Stimulated activated CD8-positive, alpha-beta memory T cell treated with anti-CD3 and anti-CD28 coated beads, Interleukin-4, amount 100 ng/mL, for 4 hours (primary cell): ENCODE results near the gene DOCK4.

Experiments used
- DNase-seq, 2 donors: peaks; one replicate each; pipeline ENCODE4 v3.0.0-alpha.2; 2020; ENCODE audit warnings: low read depth in 2 of 2, low spot score in 1 of 2

The DOCK4 gene

DNA sequence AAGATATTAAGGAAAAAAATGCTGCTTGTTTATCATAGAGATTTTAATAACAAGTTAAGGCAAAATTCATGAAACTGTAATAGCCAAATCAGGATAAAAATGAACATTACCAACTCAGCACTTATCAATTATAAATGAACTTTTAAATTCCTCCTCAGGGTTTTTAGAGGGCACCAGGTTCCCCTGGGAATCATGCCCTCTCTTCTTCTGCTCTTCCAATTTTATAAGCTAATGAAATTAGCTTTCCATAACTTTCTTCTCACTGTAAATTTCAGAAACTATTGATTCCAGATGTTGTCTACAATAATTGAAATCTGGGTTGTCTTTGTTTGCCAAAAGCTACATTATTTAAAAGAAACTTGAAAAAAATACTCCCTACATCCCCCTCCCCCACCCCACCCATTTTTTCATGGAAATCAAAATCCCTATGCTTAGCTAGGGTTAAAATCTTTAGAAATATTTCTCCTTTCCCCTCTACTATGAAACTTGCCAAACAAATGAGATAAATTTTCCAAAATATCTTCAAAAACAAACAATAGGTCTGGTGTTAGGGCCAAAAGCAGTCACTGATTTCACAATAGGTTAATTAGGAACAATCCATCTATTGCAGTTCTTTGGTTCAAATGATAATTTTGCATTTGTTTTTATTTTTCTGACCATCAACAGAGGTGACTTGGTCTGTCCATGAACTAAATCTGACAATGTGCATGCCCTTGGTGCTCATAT is 187.7 kb downstream of the DOCK4 start:
- DNase-seq: no peak

DNA sequence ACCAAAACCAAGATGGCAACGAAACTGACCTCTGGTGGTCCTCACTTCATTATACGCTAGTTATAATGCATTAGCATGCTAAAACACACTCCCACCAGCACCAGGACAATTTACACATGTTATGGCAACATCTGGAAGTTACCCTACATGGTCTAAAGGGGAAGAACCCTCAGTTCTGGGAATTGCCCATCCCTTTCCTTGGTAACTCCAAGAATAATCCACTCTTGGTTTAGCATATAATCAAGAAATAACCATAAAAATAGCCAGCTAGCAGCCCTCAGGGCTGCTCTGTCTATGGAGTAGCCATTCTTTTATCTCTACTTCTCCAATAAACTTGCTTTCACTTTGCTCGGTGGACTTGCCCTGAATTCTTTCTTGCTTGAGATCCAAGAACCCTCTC is 191.1 kb downstream of the DOCK4 start:
- DNase-seq: no peak

DNA sequence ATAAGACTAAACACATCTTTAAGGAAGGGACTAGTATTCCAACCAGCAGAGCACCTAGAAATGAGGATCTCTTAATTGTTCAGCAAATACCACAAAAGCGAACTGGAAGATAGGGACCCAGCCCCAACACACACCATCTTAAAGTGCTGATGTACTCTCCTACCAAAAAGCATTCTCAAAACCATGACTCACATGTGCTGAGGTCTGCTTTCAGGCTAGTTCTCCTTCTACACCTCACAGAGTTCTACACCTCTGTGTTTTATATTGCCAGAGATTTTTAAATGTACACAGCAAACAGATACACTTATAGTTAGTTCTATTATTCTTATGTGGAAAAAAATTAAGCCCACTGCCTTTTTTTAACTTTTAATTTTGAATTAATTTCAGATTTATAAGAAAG is 191.9 kb downstream of the DOCK4 start:
- DNase-seq: no peak

DNA sequence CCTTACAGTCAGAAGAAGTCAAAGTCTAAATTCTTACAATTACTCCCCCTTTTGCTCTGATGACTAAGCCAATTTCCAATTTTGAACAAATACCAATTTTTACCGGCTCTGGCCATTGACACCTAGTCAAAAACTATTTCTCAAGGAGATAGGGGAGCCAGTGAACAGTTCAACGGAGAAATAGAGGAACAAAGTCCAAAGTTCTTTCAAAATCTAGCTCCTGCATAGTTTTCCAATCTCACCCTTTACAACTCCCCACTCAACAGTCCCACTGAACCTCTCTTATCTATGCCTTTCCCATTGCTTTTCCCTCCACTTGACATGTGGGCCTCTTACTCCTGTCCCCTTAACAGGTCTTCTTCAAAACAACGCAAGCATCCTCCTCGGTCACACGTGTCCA is 192.9 kb downstream of the DOCK4 start:
- DNase-seq: no peak

DNA sequence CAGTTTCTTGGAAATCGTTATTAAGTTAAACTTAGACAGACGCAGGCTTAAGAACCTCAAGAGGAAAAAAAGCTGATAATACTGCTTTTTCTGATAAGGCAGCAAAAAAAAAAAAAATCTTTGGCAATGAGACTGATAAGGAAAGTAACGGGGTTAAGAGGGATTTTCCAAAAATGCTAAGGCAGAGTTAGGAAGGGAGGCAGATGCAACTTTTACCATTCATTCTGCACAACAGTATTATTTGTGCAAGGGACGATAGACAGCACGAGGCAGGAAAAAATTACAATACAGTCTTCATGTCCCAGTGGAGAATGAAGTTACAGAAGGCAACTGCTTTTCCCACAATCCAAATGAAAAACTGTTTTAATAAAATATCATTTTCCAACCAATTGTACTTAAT is 194.0 kb downstream of the DOCK4 start:
- DNase-seq: no peak

DNA sequence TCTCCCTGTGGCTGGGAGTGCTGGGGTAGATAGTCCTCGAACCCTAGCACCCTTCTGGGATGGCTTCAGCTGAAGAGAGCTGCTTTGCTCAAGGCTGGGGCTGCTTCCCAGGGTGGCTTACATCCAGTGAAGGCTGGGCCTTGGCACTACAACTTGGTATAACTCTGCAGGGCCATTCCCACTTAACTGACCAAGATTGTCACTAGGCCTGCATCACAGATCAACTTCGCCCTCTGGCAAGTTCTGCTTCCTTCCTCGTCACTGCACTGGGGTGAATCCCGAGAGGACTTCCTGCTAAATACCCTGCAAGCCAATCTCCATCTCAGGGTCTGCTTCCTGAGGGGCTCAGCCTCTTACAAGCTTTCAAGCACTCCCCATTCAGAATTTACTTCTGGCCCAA is 195.2 kb downstream of the DOCK4 start:
- no peak for DNase-seq

DNA sequence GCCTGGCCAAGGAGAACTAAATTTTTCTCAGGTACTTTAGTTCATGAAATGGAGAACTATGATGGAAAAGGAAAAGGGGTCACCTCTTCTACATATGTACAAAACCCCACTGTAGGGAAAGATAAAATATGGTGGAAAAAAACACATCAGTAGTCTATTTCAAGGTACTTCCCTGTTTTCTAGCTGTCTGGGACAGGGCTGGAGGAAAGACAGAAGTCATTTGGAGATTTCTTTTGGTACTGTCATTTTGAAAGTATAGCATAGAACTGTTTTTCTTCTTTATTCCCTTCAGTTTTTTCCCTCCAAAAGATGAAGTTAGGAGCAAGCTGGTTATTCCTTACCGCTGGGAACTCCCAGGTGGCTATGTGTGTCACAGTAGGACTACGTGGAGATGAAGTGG is 196.1 kb downstream of the DOCK4 start:
- DNase-seq: no peak

DNA sequence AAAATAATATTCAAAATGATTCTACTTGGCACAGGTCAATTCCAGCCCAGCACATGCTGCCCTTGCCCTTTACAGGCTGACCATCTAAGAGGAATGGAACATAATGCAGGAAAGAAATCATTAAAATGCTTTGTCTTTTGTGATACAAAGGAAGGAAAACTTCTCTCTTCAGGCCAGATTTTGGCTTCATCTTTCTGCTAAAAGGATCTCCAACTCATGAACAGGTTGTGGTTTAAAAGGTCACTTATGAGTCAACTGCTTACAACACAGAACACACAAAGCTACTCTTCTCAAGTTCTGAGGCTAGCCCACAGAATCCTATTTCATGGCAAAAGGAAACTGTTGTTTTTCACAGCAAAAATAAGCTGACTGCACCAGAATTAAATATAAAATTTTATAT is 197.1 kb downstream of the DOCK4 start:
- DNase-seq: no peak

DNA sequence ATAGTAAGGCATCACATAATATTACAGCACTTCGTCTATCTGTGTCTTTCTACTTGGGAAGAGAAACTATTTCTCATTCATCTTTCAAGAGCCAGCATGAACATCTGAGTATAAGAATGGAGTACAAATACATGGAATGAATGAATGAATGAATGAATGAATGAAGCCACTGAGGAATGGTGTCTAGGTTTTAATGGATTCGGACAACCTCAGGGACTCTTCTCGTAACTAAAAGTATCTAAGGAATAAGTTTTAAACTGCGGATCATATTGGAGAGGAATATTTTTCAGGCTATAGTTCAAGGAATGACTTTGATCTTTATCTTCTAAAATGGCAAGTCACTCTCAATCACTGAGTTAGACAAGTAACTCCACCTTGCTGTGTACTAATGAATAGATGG is 199.0 kb downstream of the DOCK4 start:
- no peak for DNase-seq

DNA sequence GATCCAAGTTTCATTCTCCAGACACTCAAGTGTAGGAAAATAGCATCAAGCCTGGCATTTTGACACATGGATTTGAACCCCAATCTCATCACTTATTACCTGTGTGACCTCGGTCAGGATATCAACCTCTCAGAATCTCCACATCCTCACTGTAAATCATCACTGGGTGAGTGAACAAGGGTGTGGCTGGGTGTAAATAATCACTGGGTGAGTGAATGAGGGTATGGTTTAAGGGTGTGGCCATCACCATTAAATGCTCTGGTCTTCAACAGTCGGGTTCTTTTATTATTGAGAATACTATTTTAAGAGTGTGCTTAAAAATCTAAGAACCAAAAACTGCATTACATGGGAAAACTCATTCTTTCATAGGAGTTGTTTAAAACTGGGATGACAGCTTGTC is 200.1 kb downstream of the DOCK4 start:
- DNase-seq: no peak

DNA sequence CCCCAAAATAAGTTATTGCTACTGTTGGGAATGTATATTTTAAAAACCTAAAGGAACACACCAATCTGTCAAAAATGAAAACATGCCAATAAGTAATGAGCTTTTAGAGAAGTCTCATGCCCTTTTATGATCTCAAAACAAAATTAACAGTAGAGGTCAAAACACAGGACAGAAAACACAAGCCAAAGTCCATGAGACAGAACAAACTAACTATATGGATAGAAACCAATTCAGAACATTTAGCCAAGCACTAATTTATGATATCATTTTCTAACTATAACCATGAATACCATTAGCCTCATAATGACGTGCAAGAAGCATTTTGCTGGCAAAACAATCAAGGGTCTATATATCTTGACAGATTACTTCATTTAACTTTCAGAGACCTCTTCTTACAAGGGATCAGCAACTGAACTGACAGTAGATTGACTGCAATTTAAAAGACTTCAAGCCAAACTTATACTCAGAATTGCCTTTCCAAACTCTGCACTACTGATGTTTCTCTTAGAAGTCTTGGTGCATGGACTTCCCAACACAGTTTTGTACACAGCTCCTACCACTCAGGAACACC is 200.9 kb downstream of the DOCK4 start:
- no peak for DNase-seq

DNA sequence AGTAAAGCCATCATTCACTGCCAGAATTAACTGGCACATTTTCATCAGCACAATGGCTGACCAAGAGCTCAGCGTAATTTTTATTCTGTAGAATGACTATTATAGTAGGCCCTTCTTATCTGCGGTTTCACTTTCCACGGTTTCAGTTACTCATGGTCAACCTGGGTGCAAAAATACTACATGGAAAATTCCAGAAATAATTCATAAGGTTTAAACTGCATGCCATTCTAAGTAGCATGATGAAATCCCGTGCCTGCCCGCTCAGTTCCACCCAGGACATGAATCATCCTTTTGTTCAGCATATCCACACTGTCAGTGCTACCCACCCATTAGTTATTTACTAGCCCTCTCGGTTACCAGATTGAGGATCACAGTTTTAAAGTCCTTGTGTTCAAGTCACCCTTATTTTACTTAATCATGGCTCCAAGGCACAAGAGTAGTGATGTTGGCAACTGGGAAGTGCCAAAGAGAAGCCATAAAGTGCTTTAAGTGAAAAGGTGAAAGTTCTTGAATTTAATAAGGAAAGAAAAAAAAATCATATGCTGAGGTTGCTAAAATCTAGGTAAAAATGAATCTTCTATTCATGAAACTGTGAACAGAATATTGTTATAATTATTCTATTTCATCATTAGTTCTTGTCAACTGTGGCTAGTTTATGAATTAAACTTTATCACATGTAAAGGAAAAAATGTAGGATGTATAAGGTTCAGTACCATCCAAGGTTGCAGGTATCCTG is 204.9 kb downstream of the DOCK4 start:
- no peak for DNase-seq

DNA sequence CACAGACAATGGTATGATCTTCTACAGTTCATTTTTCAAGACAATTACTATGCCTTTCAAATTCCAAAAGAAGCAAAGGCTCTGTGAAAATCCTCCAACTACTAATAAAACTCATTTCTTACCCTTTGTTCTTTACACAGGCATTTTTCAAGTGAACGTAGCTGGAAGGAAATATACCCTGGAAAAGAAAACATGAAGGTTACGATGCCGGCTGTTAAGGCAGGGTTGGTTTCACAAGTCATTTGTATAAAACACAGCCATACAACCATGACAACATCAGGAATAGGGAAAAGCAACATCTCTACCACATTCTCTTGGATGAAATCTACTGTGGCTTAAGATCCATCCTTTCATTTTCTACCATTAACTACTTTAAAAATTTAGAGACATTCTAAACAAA is 207.9 kb downstream of the DOCK4 start:
- no peak for DNase-seq

DNA sequence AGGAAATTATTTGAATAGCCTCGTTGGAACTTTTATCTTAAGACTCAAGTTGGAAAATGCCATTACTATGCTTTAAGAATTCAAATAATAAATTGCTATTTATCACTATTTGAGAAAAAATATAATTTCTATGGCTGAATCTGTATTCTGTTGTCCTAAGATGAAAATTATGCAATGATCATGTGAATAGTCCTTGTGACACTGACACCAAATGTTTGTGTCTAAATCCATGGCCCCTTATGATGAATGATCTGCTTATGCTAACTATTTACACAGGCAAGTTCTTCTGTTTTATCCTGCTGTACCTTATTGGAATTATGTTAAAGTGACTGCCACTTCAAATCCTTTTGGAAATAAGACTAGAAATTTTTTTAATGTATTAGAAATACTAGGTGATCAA is 208.7 kb downstream of the DOCK4 start:
- no peak for DNase-seq

DNA sequence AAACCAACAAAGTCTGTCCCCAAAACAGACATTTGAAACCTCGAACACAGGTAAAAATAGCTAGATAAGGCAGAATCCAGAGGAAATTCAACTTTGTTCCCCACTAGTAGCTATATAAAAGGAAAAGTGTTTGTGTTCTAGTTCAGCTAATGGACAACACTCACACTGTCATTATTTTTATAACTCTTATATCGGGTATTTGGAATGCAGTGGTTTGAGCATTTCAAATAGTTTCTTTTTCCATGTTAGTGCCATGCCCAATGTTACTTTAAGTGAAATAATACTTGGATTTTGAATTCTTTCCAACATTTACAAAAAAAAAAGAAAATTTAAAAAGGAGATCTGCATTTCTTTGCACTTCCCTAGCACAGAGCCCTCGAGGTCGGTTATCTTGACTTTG is 213.6 kb downstream of the DOCK4 start:
- no peak for DNase-seq

DNA sequence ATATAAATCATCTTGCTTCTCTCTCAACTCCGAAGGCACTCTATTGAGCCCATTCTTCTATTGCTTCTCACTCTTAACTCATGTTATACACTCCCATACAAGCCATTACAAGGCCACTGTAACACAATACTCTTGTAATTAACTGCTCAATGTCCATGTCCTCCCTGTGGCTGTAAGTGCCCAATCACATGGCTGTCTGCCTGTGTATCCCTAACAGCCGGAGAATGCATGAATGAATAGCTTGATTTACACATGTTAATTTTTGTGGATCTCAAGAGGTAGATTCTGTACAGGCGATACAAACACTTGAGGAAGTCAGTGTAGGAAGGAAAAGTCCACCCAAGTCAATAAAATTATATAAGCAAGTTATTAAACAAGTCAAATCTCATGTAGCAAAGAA is 215.6 kb downstream of the DOCK4 start:
- DNase-seq: no peak

DNA sequence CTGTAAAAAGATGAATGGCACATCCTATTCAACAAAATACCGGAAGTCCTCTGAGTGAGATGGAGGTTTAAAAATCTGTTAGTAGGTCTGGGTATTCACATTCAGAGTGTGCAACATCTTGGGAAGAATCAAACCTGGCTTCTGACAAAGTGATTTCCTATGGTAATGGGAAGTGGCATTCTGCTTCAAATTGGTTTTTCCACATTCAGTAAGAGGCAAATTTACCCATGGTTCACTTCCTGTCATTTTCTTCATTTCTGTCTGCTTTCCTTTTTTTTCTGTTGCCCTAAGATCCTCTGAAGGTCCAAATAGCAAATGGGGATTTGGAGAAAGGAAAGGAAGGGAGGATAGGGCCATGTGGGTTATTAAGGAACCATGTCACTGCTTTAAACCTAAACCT is 218.3 kb downstream of the DOCK4 start:
- no peak for DNase-seq

DNA sequence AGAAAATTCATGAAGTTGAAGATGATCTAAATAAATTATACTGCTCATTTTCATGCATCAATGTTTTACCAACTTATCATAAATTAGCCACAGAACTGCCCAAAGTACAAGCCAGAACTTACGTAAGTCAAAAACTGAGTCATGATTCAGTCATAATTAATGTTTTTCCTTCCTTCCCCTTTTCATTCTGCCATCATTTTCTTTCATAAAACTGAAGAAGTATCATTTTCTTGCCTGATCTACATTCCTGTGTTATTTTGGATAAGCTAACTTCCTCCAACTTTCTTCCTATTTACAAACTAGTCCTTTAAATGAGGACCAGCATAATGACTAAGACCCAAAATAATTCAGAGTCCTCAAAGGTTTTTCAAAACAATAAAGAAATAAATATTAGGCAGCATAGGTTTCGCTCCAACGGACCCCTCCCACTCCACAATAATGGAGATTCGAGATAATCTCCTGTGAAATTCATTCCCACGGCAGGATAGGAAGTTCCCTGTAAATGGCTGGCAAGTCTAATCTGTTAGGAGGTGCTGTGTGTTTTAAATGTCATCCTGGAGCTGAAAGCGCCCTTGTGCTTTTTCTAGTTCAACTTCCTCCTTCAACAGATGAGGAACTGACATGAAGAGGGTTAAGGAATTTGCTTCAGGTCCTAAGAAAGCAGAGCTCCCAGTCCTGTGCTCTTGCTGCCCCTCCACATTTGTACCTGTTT is 218.9 kb downstream of the DOCK4 start:
- no peak for DNase-seq

DNA sequence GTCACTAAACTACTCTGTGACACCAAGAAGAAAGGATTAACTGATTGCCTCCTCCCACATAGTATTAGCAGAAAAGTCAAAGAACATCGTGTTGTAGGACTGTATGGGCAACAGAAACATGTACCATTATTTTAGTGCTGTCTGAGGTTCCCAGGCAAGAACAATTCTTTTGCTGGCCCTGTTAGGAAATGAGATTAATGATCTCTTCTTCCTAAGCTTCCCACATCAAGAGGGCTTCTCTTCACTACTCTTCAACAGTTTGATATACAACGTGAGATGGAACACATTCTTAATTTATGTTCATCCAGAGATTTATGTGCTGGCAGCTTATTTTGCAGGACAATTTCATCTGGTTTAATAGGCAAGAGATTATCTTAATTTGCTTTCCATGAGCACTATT is 219.6 kb downstream of the DOCK4 start:
- no peak for DNase-seq

DNA sequence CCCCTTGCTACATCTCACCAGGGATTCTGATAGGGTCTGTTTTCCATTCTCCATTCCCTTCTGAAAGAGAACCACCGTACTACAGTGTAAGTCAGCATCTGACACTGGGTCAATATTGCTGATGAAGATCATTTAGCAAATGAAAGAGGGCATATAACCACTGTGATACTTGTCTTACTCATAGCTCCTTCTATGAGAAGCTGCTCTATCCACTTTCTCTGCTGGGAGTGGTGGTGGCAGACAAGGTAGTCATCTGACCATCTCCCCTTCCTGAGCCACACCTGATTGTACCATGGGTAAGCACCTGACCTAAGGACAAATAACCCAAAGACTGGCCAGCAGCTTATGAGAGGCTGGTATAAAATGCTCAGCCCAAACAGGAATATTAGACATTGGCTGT is 220.4 kb downstream of the DOCK4 start:
- no peak for DNase-seq

DNA sequence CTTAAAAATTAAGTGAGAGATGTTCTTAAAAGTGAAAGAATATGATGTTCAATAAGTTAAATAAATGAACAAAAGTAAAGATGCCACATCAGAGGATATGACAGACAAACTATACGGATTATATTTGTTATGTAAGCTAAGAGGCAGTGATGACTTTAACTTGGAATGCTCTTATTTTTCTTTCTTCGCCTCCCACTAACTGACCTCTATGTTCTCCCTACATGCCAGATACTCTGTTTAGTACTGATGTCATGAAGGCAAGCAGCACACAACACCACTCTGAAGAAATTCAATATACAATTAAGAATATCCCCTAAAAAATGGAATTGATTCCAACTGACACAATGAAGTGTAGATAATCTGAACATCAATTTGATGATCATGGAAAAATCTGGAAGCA is 223.4 kb downstream of the DOCK4 start:
- no peak for DNase-seq

DNA sequence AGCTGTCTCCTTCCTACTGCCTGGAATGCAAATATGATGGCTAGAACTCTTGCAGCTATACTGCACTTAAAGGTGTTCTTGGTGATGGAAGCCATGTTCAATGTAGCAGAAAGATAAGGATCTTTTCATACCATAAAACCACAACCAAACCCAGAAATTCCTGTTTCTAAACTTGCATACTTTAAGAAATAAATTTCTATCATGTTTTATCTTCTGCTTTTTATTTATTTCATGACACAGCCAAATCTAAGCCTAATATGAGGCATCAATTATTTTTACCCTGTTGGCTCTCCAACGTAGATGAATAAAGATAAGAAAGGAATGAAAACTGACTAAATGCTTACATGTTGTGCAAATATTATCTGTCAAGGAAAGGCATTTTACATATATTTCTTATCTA is 224.1 kb downstream of the DOCK4 start:
- DNase-seq: no peak
